GM06990 (cell line): ENCODE results near the gene TMEFF2.
"Not testable (repeated sequence)": the region's sequence is repeated elsewhere in the genome, so short reads cannot be mapped to it uniquely, and the experiment has no call there.

Source experiments
- DNase-seq: peaks from one replicate; pipeline ENCODE4 v3.0.0-alpha.2; 2011; ENCODE audit not compliant: insufficient read length; ENCODE audit errors: extremely low read depth
- H3K27me3 ChIP-seq: replicated peaks from 2 replicates; pipeline ENCODE4 v1.6.0; 2011; ENCODE audit warnings: low read length; ENCODE audit not compliant: control insufficient read depth, insufficient read depth
- H3K36me3 ChIP-seq: 2 replicates; pipeline ENCODE4 v1.5.1; 2011; ENCODE audit warnings: low read length; ENCODE audit not compliant: control insufficient read depth, insufficient read depth
- H3K4me3 ChIP-seq: replicated peaks from 2 replicates; pipeline ENCODE4 v1.5.1; 2011; ENCODE audit warnings: low read depth, mild to moderate bottlenecking, control low read depth, low read length
- CTCF ChIP-seq: IDR thresholded peaks from 2 replicates; pipeline ENCODE4 v1.5.1; 2011; ENCODE audit warnings: low read length, control low read depth, mild to moderate bottlenecking, inconsistent platforms; ENCODE audit not compliant: insufficient read depth, poor library complexity, severe bottlenecking

The TMEFF2 gene

GRCh38 chr2:191922736-191923651, 271.7 kb downstream of the TMEFF2 start:
- Histone ChIP-seq H3K27me3 (no peaks in the 10 kb centered on the region), H3K4me3 (no peak overlapping the region), H3K36me3 (no peaks in the 10 kb centered on the region)
- DNase-seq, result peak; percentile 86
- TF ChIP-seq CTCF, result no peak

- not testable (repeated sequence) for H3K4me3 ChIP-seq, DNase-seq, H3K27me3 ChIP-seq, H3K36me3 ChIP-seq
These were observed 273.1 kb downstream of the TMEFF2 start for GRCh38 chr2:191921650-191922049.

GRCh38 chr2:191920502-191920901, 274.2 kb downstream of the TMEFF2 start:
- TF ChIP-seq CTCF, result no peak
- DNase-seq, result no peak
- Histone ChIP-seq H3K27me3 (no peaks in the 10 kb centered on the region), H3K36me3 (no peaks in the 10 kb centered on the region), H3K4me3 (no peak overlapping the region)

- Histone ChIP-seq H3K4me3 (no peak overlapping the region), H3K36me3 (no peaks in the 10 kb centered on the region), H3K27me3 (no peaks in the 10 kb centered on the region)
- TF ChIP-seq CTCF, result no peak
- no peak for DNase-seq
These were observed 276.6 kb downstream of the TMEFF2 start for GRCh38 chr2:191917967-191918651.

GRCh38 chr2:191917430-191917881, 277.3 kb downstream of the TMEFF2 start:
- Histone ChIP-seq H3K36me3 (no peaks in the 10 kb centered on the region), H3K27me3 (no peaks in the 10 kb centered on the region), H3K4me3 (no peak overlapping the region)
- no peak for TF ChIP-seq CTCF
- no peak for DNase-seq

GRCh38 chr2:191916826-191917225, 277.9 kb downstream of the TMEFF2 start:
- Histone ChIP-seq H3K27me3 (no peaks in the 10 kb centered on the region), H3K36me3 (no peaks in the 10 kb centered on the region), H3K4me3 (no peak overlapping the region)
- no peak for TF ChIP-seq CTCF
- no peak for DNase-seq
